Tibial nerve (tissue), 4 donors: Measurements from ENCODE around the gene IL3. TPM values are rescaled to one million over a fixed set of nuclear protein-coding genes. Genes with fewer than 3 reads are reported as not detected.
"Not testable (repeated sequence)": the region's sequence is repeated elsewhere in the genome, so short reads cannot be mapped to it uniquely, and the experiment has no call there.

ENCODE experiments used
- DNase-seq, 2 donors: peaks; one replicate each; pipeline ENCODE4 v3.0.0-alpha.2; 2019; ENCODE audit warnings: low spot score in 2 of 2
- H3K27ac ChIP-seq, 4 donors: fragments of 200-600 bp; sonication (generic) in 3 of 4; one replicate each; pipeline ENCODE4 v1.5.1; 2017 to 2019; ENCODE audit warnings: mild to moderate bottlenecking in 1 of 4
- H3K27me3 ChIP-seq, 2 donors: fragments of 200-600 bp; sonication (generic) in 1 of 2; one replicate each; pipeline versions ENCODE4 v1.5.1 to v1.6.0; 2017 to 2019
- H3K36me3 ChIP-seq, 3 donors: fragments of 200-600 bp; sonication (generic); one replicate each; pipeline ENCODE4 v1.5.1; 2018 to 2019
- H3K4me1 ChIP-seq, 4 donors: fragments of 200-600 bp; sonication (generic) in 3 of 4; one replicate each; pipeline ENCODE4 v1.5.1; 2017 to 2019
- H3K4me3 ChIP-seq, 4 donors: fragments of 200-600 bp; sonication (generic) in 3 of 4; one replicate each; pipeline ENCODE4 v1.5.1; 2017 to 2019; ENCODE audit warnings: mild to moderate bottlenecking in 1 of 4, moderate library complexity in 1 of 4
- H3K9me3 ChIP-seq, 4 donors: fragments of 200-600 bp; sonication (generic) in 3 of 4; one replicate each; pipeline ENCODE4 v1.5.1; 2017 to 2019
- EP300 ChIP-seq, 2 donors: sonication (generic); formaldehyde crosslinking; IDR thresholded peaks; one replicate each; pipeline ENCODE4 v1.6.1; 2017; ENCODE audit warnings: antibody characterized with exemption in 2 of 2, mild to moderate bottlenecking in 1 of 2
- POLR2A ChIP-seq, 2 donors: fragments of 450-650 bp; IDR thresholded peaks; one replicate each; pipeline ENCODE4 v1.6.1; 2017; ENCODE audit warnings: antibody characterized with exemption in 2 of 2, mild to moderate bottlenecking in 2 of 2, moderate library complexity in 2 of 2
- WGBS, 2 donors: methylation state at CpG; one replicate each; pipeline ENCODE4 v1.1.5; 2018; 5-methylcytosine and 5-hydroxymethylcytosine counted together
- total RNA-seq, 4 donors: library from RNA; depleted of rRNA; stranded (reverse); fragments of >200 nt; gene quantifications; one replicate each; pipeline ENCODE4 v1.1.0, GENCODE V29; 2016
- TF ChIP-seq, protein P1 (sequence below), 5 experiments: fragments of 200-600 bp in 3 of 5; fragments of 450-650 bp in 2 of 5; sonication (generic) in 3 of 5; IDR thresholded peaks; one replicate each; pipeline ENCODE4 v1.5.1; 2016 to 2019; ENCODE audit warnings: antibody characterized with exemption in 5 of 5, mild to moderate bottlenecking in 3 of 5, moderate library complexity in 2 of 5

The IL3 gene
- total RNA-seq, 4 donors from 2014 or later: not detected

DNA sequence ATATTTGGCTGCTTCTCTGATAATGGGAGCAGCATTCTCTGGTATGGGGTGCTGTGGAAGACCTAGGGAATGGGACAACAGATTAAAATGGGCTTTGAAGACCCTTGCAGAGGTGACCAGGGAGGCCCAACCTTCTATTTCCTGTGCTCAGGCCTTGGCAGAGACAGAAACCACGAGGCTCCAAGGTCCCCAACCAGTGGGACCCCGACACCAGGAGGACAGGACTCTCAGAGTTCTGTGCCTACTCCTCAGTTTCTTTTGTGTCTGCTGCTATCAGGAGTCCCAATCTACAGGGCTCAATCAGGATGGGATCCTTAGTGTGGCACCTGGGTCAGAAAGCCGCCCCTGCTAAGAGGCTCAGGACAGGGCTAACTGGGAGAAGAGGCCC lies 42.5 kb downstream of the IL3 start:
- Histone ChIP-seq H3K9me3 (no peaks in the 10 kb centered on the region), H3K27ac (peak overlapping the region in 2 of 4 donors; percentile 33 to 66), H3K36me3 (no peaks in the 10 kb centered on the region), H3K27me3 (no peaks in the 10 kb centered on the region), H3K4me1 (peaks cover 0 to 17% (median 6%) of the 10 kb centered on the region in 4 donors), H3K4me3 (no peak overlapping the region)
- WGBS, 2 donors: 70 to 79% methylated on average over 3 of the region's 3 CpGs
- no peak for DNase-seq
- TF ChIP-seq, protein P1, sequence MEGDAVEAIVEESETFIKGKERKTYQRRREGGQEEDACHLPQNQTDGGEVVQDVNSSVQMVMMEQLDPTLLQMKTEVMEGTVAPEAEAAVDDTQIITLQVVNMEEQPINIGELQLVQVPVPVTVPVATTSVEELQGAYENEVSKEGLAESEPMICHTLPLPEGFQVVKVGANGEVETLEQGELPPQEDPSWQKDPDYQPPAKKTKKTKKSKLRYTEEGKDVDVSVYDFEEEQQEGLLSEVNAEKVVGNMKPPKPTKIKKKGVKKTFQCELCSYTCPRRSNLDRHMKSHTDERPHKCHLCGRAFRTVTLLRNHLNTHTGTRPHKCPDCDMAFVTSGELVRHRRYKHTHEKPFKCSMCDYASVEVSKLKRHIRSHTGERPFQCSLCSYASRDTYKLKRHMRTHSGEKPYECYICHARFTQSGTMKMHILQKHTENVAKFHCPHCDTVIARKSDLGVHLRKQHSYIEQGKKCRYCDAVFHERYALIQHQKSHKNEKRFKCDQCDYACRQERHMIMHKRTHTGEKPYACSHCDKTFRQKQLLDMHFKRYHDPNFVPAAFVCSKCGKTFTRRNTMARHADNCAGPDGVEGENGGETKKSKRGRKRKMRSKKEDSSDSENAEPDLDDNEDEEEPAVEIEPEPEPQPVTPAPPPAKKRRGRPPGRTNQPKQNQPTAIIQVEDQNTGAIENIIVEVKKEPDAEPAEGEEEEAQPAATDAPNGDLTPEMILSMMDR (IDR thresholded peaks at IDR 0.05): no peak
- TF ChIP-seq POLR2A (IDR thresholded peaks at IDR 0.05) (no peak), EP300 (IDR thresholded peaks at IDR 0.05) (no peak)

DNA sequence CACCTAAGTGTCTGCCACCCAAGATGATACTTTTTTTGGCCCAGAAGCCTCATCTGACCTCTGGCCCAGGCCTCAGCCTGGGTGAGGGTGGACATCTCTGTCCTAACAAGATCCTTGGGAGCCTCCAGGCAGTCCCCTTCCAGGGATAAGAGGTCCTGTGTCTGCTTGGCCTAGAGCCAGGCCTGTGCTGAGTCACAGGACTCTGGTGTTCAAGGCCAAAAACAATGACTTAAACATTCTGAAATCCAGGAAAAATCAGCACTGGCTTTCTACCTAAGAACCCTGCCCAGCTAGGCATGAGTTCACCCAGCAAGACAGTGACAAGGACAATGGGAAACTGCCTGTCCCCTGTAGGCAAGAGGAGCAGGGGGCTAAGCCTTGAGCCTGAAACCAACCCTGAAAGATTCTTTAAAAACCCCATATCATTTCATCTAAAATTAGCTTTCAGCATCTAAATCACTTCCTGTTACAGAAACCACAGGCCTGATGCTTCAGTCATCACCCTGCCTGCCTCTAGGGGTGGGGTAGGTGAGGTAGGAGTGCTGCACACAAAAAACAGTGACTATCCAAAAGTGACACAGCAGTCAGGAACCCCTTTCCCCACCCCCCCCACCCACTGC lies 43.0 kb downstream of the IL3 start:
- TF ChIP-seq EP300 (IDR thresholded peaks at IDR 0.05) (no peak), POLR2A (IDR thresholded peaks at IDR 0.05) (no peak)
- TF ChIP-seq, protein P1 (IDR thresholded peaks at IDR 0.05): no peak
- no peak overlapping the region for H3K4me3 ChIP-seq
- no peaks in the 10 kb centered on the region for H3K36me3 ChIP-seq
- H3K9me3 ChIP-seq: no peaks in the 10 kb centered on the region
- H3K27me3 ChIP-seq: no peaks in the 10 kb centered on the region
- peak overlapping the region in 2 of 4 donors; percentile 33 to 66 for H3K27ac ChIP-seq
- peak; percentile 49 for DNase-seq
- peaks cover 0 to 17% (median 6%) of the 10 kb centered on the region in 4 donors for H3K4me1 ChIP-seq

DNA sequence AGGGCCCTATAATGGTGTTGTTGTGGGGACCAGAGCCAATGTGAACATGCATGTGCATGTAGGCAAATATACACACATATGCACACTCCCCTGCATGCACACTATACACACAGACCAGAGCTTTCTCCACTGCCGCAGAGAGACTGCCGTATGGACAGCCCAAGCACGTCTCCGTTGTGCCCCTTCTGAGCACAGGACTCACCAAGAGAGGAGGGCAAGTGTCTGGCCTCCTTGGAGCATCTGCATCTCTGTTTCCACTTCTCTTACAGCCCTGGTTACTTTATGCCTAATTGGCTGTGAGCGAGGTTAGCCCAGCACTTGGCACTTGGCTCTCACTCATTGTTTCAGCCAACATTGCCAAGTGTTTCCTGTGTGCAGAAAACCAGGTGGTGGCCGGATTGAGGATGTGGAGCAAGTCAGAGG lies 43.5 kb downstream of the IL3 start:
- Histone ChIP-seq H3K9me3 (no peaks in the 10 kb centered on the region), H3K4me1 (peaks cover 0 to 17% (median 6%) of the 10 kb centered on the region in 4 donors), H3K4me3 (no peak overlapping the region), H3K36me3 (no peaks in the 10 kb centered on the region), H3K27ac (peak overlapping the region in 2 of 4 donors; percentile 2 to 33), H3K27me3 (no peaks in the 10 kb centered on the region)
- TF ChIP-seq, protein P1 (IDR thresholded peaks at IDR 0.05): no peak
- TF ChIP-seq EP300 (IDR thresholded peaks at IDR 0.05): no peak
- no peak for TF ChIP-seq POLR2A (IDR thresholded peaks at IDR 0.05)
- DNase-seq: no peak
- WGBS, 2 donors: 75 to 79% methylated on average over 6 of the region's 6 CpGs

DNA sequence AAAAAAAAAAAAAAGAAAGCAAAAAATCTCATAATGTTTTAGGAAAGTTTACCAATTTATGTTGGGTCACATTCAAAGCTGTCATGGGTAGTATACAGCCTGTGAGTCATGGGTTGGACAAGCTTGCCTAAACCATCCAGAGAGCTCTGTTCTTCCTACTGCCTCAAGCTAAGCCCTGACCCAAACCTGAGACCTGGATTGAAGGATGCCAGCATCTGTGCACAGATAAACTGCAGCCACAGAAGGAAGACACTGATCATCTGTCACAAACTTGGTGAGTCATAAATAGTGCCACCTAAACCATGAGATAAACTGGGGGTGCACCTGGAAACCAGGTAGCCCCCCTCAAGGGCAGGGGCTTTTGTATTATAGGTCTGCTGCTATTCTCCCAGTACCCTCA lies 44.1 kb downstream of the IL3 start:
- TF ChIP-seq, protein P1 (IDR thresholded peaks at IDR 0.05): no peak
- Histone ChIP-seq H3K27ac (no peak overlapping the region), H3K4me3 (no peak overlapping the region), H3K36me3 (no peaks in the 10 kb centered on the region), H3K4me1 (peaks cover 0 to 17% (median 6%) of the 10 kb centered on the region in 4 donors), H3K27me3 (no peaks in the 10 kb centered on the region), H3K9me3 (no peaks in the 10 kb centered on the region)
- no peak for DNase-seq

DNA sequence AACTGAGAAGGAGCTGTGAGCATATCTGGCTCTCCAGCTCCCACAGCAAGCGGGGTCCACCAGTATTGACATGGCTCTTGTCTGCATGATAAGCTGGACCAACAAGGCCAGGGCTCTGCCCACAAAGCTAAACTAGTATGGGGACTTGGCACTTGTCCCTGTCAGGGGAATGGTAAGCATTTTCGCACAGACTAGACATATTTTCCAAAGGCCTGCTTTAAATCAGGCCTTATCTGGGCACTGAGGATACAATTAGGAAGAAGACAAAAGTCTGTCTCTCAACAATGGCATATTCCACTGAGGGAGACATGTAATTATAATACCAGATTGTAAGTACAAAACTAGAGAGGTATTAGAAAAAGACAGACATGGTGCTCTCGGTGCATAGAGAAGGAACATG lies 45.2 kb downstream of the IL3 start:
- WGBS, 2 donors: 83 to 89% methylated on average over 3 of the region's 3 CpGs
- no peak for DNase-seq
- Histone ChIP-seq H3K36me3 (no peaks in the 10 kb centered on the region), H3K27me3 (no peaks in the 10 kb centered on the region), H3K4me1 (peaks cover 0 to 17% (median 6%) of the 10 kb centered on the region in 4 donors), H3K4me3 (no peak overlapping the region), H3K9me3 (no peaks in the 10 kb centered on the region), H3K27ac (no peak overlapping the region)
- TF ChIP-seq, protein P1 (IDR thresholded peaks at IDR 0.05): no peak
- no peak for TF ChIP-seq EP300 (IDR thresholded peaks at IDR 0.05)
- no peak for TF ChIP-seq POLR2A (IDR thresholded peaks at IDR 0.05)

DNA sequence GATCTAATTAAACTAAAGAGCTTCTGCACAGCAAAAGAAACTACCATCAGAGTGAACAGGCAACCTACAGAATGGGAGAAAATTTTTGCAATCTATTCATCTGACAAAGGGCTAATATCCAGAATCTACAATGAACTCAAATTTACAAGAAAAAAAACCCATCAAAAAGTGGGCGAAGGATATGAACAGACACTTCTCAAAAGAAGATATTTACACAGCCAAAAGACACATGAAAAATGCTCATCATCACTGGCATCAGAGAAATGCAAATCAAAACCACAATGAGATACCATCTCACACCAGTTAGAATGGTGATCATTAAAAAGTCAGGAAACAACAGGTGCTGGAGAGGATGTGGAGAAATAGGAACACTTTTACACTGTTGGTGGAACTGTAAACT lies 48.0 kb downstream of the IL3 start:
- not testable (repeated sequence) for DNase-seq, H3K36me3 ChIP-seq, H3K9me3 ChIP-seq, H3K27me3 ChIP-seq, H3K4me1 ChIP-seq, H3K27ac ChIP-seq, H3K4me3 ChIP-seq
- WGBS, 2 donors: 95 to 100% methylated on average over 1 of the region's 1 CpG

DNA sequence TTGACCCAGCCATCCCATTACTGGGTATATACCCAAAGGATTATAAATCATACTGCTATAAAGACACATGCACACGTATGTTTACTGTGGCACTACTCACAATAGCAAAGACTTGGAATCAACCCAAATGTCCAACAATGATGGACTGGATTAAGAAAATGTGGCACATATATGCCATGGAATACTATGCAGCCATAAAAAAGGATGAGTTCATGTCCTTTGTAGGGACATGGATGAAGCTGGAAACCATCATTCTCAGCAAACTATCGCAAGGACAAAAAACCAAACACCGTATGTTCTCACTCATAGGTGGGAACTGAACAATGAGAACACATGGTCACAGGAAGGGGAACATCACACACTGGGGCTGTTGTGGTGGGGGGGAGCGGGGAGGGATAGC lies 48.5 kb downstream of the IL3 start:
- H3K27ac ChIP-seq, H3K36me3 ChIP-seq, H3K4me1 ChIP-seq, H3K9me3 ChIP-seq, H3K4me3 ChIP-seq, H3K27me3 ChIP-seq, DNase-seq: not testable (repeated sequence)
- WGBS, 2 donors: 95 to 96% methylated on average over 3 to 4 of the region's 4 CpGs
